ENCODE measurements around the gene TMPRSS7.
"Not testable (repeated sequence)": the region's sequence is repeated elsewhere in the genome, so short reads cannot be mapped to it uniquely, and the experiment has no call there.

TMPRSS7 gene

DNA sequence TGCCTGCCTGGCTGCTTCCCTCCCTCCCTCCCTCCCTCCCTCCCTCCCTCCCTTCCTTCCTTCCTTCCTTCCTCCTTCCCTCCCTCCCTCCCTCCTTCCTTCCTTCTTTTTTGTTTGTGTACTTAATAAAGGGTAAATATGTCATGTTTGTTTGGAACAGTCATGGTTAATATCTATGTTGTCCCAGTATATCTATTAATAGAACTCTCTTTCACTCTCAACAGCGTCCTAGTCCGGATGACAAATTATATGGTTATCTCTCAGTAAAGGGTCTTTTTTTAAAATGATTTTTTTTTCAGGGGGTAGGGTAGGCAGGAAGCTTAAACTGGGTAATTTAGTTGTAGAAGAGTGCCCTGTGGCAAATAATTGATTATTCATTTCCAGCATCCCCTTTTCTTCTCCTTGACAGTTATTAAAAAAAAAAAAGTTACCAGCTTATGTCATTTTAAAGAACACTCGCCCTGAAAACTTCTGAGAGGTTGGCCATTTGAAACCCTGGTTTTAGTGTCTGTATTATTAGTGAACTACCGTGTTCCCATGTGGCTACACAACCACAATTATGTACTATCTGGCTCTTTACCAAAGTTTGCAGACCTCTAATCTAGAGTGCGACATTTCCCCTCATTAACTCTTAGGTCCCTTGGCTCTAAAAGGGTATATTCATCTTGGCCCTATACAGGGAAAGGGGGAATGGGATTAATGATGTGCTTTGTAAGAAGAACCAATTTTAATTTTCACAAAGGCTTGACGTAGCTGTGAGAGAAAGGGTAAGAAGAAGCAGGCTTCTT, 22.1 kb upstream of the TMPRSS7 start:
- DNase-seq, result no peak

DNA sequence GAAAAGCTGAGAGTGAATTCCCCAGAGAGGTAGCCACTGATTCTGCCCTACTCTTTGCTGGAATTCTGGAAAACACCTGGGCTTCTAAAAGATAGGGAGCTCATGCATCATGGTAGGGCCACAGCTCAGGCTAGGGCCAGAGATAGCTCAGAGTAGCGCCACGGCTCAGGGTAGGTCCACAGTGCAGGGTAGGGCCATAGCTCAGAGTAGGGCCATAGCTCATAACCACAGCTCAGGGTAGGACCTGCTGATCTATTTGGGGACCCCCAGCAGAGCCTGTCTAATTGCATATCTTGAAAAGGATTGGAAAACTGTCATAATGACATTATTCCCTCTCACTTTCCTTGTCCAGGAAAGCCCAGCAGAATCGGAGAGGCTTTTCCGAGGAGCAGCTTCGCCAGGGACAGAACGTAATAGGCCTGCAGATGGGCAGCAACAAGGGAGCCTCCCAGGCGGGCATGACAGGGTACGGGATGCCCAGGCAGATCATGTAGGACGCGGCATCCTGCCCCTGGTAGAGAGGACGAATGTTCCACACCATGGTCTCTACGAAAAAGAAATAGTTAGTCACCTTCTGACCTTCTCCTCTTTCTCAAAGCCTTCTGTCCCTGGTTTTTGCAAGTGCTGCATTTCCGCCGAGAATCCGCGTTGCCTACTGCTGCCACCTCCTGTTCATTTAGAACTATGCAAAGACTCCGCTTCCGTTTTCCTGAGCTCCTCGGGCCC, 21.3 kb upstream of the TMPRSS7 start:
- DNase-seq, result no peak

DNA sequence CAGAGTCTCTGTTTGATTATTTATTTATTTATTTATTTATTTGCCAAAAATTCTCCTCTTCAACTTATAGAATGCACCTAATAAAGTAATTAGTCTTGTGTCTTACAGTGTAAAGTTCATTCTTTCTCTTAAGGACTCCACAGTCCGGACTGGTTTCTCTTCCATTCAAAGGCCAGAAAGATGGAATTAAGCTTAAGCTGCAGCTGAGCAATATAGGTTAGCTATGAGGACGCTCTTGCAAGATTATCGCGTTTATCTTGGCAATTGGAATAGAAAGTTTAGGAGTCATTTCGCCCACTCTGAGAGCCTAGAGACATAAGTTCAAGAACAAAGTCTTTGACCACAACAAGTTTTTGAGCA, 20.8 kb upstream of the TMPRSS7 start:
- no peak for DNase-seq

DNA sequence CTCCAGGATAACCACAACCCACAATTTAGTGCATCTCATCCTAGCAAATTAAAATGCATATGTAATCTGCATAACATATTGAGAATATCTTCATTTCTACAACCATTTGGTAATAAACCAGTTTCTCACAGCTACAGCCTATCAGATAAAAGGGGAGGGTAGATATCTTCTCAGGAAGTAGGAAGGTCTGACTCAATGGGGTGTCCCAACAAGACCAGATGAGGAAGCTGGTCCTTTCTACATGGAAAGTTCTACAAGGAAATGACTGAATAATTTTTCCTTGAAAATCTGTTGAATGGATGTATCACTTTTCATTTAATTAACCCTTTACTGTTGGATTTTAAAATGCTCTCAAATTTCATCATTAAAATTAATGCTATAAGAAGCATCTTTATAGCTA, 17.4 kb upstream of the TMPRSS7 start:
- no peak for DNase-seq

DNA sequence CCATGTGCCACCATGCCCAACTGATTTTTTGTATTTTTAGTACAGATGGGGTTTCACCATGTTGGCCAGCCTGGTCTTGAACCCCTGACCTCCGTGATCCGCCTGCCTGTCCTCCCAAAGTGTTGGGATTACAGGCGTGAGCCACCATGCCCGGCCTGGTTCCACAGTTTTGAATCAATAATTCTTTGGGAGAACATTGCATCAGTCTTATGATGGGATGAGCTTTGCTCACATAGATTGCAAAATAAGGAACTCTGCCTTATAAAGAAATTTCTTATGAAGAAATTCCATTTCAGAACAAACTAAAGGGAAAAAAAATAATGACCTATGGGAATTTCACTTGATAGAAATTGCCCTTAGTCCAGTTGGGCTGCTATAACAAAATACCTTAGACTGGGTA, 15.8 kb upstream of the TMPRSS7 start:
- DNase-seq, result no peak

DNA sequence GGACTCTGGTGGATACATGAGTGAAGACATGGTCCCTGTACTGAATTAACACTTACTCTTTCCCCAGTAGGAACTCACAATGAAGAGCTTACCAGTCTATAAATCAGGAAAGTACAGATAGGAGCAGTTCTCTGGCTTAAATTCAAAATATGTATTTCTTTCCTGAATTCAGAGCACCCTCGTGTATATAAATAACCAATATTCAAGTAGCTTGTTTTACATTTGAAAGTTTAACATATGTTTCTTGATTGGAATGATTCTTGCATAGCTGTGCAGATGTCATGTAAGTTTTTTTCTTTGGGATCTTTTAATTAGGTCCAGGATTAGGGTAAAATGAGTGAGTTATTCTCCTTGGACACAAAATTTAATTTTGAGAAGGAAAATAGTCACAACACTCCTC, 14.8 kb upstream of the TMPRSS7 start:
- DNase-seq, result no peak

DNA sequence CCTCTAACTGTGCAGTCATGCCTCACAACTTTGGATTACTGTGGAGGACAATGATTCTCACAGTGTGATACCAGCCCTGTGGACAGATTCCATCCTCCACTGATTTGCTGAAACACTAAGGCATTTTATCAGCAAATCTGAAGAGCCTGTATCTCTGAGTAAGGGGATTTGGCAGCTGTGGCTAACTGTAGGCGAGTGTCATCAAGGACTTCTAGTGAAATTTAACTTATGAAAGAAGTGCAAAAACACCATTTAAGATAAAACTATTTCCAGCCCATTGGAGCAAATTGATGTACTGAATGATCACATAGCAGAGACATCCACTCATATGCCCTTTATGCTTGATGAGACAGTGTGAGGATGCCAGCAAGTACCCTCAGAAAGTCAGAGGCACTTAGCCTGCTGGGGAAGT, 13.9 kb upstream of the TMPRSS7 start:
- no peak for DNase-seq

DNA sequence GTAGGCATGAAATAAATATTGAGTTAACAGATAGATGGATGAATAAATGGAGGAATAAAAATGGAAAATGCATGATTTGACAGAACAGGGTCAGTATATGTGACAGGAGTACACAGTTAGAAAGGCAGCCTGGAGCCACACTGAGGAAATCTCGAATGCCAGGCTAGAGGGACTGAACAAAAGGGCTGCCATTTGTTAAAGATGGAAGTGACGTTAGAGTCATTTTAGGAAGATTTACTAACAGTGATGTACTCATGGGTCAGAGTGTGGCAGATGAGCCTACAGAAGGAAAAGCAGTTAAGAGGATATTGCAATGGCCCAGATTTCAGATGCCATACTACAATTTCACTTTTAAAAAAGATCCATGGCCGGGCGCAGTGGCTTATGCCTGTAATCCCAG, 7.4 kb upstream of the TMPRSS7 start:
- DNase-seq, result no peak

DNA sequence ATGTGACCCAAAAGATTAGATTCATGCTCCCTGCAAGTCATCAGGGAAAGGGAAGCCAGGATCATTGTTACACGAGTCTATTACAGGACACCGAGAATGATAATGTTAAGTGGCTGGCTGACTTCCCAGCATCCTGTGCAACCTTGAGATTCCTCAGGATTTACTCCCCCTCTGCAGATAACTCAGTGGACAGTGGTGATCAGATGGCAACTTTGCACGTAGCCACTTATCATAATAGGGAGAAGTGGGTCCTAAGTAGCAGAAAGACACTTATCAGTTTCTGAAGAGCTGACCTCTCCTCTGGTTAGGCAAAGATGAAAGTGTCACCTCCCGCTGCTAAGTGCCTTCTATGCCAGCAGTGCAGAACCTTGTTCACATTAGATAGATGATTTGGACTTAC, 6.7 kb upstream of the TMPRSS7 start:
- DNase-seq, result no peak

DNA sequence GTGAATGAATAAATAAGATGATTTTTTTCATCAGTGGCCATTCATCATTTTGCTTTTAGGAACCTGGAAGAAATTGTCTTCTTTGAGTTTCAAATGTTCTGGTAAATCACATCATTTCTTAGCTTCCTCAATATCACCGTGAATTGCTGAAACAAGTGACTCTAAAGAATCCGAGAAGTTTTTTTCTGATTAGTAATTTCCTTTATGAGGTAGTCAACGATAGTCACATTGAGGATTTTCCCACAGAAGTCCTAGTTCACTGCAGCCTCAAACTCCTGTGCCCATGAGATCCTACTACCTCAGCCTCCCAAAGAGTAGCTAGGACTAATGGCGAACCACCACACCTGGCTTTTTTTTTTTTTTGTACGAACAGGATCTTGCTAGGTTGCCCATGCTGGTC, 3.6 kb upstream of the TMPRSS7 start:
- DNase-seq, result no peak

DNA sequence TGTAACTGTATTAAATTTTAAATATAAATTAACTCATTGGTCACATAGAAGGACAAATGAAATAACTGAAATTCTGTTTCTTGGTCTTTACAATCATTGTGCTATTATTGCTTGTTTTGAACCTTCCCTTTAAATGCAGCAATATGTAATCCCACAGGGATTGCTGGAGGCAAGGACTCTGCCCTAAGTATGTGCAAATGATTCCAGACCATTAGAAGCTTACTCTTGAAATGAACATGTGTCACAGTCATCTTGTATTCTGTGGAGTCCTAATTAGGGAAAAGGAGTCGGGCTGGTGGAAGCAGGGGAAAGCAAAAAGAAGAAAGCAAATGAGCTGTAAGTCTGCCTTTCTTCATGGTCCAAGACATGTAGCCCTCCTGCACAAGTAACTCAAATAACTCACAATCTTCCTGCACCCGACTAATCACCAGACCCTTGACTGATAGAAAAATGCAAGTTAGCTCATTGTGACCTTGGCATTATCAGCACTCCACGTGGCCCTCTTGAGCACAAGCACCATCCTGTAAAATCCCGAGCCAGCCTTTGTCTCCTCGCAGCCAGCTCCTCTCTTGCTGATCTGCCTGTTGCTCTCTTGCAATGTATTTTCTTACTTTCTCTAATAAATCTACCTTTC, 2.3 kb upstream of the TMPRSS7 start:
- no peak for DNase-seq

DNA sequence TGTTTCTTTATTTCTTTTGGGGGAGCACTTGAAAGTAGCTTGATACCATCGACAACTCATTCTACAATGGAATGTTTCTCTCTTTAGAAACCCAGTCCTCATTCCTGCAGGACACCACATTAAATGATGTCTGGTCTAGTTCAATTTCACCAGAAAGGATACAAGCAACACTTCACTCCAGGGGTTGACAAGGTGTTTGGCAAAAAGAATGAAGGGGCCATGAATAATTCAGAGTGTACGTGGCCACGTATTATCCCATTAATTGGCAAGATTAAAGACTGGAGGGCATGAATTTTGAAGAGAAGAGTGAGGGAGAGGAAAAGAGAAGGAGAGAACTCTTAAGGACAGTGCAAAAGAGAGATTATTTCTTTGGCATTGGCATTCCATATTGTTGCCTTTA, 705 bp downstream of the TMPRSS7 start:
- no peak for DNase-seq

DNA sequence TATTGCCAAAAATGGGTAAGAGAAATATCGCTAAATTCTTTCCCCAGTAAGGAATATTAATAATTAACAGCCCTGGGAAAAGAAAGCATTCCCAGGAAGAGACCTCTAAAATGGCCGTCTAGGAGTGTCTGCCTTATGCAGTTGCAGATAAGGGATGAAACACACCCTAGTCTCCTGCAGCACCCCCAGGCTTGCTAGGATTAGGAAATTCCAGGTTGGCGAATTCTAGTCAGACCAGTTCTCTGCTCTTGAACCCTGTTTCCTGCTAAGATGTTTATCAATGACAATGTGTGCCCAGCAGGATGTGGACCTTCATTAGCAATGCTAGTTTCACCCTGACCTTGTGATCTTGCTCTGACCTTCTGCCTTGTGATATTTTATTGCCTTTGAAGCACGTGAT, 2.7 kb downstream of the TMPRSS7 start:
- DNase-seq, result not testable (repeated sequence)

DNA sequence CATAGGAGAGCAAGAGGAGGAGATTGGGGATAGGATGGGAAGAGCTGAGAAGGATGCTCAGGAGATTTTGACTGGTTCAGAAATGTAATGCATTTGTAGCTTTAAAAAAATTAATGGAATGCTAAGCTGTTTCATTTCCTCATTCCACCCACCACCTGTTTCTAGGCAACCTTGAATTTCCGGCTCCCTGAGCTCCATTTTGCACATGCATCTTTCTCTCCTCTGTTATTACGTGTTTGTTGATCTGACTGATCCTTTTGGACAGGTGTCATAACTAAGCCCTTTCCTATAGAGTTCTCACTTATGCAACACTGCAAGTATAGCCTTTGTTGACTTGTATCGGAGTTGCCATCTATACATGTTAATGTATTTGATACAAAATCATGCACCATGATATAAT, 4.3 kb downstream of the TMPRSS7 start:
- DNase-seq, result no peak

DNA sequence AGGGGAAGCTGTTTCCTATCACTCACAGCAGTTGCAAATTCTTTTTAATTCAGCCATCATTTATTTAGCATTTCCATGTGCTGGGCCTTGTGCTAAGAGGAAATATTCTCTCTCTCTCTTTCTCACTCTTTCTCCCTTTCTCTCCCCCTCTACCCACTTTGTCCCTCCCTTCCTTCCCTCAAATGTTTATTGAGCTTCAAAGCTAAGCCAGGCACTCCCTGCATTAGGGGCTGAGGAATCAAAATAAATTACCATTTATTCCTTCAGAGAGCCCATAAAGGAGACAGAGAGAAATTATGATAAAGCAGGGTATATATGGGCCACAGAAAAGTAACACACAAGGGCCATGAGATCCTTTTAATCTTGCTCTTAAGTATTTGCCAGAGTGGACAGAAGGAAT, 6.8 kb downstream of the TMPRSS7 start:
- no peak for DNase-seq

DNA sequence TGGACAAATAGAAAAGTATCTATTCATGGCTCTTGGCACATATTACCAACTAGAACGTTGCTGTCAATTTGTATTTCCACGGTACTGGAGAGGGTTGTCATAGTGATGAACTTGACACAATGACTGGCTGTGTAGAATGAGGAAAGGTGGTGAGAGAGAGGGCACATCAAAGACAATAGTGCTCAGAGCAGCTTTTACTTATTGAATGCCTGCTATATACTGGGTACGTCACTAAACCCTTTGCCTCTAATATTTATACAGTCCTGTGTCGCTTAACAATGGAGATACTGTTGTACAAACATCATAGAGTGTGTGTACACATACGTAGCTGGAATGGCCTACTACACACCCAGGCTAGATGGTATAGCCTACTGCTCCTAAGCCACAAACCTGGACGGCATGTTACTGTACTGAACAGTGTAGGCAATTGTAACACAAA, 8.3 kb downstream of the TMPRSS7 start:
- no peak for DNase-seq

DNA sequence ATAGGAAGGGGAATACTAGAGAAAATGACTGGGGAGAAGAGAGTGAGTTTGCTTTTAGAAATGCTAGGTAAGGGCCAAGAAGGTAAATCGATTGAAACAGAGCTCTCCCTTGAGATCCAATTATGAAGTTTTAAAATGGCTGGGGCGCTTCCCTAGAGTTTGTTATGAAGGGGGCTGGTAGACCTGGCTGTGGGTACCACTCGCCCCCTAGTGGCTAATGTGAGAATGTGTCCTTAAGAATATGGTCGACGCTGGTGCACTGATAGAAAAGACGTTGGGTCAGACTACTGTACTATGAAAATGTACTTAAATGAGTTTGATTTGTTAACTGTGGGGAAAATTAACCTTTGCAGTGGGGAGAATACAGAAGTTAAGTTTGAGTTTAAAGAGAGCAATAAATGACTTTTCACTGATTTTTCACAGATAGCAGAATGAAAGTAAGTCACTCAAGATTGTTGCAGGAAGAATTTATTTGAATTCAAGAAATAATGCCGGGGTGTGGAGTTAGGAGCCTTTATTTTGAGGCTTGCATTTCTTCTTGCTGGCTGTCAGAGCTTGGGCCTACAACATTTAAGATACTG, 9.2 kb downstream of the TMPRSS7 start:
- DNase-seq, result no peak

DNA sequence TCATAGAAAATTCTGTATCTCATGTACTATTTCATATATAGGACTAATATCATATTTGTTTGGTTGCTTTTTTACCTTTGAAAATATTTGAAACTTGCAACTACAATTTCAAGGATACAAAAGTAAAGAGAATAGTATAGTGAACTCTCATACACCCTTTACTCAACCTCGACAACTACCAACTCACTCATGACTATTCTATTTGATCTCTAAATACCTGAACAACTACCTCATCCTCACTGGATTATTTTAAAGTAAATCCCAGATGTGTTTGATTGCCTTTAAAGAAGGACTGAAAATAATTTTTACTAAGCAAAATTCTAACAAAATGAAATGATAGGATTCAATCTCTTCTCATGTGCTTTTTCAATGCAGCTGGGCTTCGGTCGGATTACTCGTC, 12.1 kb downstream of the TMPRSS7 start:
- no peak for DNase-seq

DNA sequence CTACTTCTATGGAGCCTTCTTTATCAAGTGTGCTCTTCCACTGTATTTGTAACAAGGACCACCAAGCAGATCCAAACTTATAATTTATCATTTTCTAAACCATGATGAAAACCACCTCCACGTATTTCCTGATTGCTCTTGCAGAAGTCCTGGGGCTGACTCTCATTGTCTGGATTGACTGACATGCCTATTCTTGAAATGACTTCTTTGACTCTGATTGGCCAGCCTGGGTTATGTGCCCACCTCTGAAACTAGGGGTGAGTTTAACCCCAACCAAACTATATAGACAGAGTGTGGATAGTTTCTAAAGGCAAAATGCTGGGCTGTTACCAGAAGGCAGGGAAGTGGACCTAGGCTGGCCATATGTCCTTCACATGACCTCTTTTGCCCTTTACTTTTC, 12.7 kb downstream of the TMPRSS7 start:
- no peak for DNase-seq

DNA sequence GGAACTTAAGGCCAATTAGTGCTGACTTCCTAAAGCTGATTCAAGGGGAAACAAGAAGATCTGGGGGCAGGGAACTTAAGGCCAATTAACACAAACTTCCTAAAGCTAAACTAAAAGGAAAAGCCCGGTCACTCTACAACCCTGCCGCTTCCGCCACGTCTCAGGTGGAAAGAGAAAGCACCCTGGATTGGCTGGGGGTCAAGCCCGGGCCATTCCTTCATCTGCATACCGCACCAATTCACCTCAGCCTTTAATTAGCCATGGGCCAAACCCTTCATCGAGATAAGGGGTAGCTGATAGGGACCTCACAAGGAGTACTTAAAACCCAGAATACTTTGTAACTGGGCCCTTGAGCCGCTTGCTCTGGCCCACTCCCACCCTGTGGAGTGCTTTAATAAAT, 14.4 kb downstream of the TMPRSS7 start:
- DNase-seq, result no peak

DNA sequence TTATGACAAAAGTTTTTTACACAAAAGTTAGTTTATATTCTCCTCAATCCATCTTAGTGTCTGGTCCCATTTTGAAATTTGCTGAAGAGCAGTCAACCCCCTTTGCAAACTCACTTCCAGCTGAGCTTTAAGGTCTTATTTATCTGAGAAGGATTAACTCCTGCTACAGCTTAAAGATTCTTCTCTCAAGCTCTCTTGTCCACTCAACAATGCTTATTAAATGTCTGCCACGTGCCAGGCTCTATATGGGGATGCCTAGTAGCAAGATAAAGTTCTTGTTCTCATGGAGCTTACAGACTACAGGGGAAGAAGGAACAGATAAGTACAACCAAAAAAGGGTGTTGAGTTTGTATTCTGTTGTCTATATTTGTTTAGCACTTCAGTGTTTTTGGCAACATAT, 18.7 kb downstream of the TMPRSS7 start:
- DNase-seq, result no peak

DNA sequence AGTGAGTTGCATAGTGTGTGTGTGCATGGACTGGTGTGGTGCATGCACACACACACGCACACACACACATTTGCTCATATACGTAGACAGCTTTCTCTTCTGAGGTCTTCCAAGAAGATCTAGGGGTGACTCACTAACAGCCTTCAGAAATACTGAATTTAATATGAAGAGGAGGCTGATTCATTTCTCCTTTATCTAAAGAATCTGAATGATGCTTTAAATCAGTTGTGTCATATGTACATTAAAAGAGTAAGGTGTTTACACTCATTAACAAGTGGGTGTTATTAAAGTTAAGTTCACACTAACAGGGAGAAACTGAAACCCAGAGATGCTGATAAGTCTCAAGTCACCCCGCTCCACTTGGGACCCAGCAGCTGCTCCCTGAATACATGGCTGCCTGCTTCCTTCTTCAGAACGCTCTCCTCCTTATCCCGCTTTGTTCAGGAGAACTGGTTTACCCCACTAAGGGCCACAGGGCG, 22.0 kb downstream of the TMPRSS7 start:
- DNase-seq, result no peak

DNA sequence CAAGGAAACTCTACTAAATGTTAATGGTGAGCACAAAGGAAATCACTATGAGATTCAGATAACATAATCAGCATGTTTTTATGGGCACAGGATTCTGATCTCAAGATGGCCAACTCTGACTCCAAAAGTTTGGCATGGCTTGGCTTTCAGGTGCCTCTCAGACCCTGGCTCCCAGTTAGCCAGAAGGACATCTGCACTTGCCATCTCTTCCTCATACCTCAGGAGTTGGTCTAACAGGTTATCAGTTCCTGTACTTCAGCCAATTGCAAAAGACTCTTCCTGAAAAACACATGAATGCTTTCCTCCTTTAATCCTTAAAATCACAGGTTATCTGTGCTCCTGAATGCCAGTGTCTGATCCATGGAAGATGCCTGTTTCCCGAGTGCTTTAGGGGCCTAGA, 25.0 kb downstream of the TMPRSS7 start:
- DNase-seq, result no peak

DNA sequence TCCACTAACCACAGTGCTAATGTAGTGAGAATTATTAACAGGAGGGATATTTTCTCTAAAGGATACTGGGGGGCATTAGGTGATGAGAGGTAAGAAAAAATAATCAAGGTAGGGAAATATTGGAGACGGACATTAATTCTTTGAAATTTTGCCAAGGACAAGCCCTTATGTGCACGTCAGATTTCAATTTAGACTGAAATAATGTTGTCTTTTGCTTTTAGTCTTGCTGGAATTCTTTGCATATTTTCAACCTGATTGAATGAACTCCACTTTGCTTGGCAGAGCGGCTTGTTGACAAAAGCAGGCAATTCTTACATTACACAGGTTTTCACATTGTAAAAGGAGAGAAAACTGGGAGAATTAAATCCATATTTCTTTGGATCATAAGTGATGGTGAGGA, 26.6 kb downstream of the TMPRSS7 start:
- DNase-seq, result no peak
